Upper lobe of left lung (tissue), 4 donors: Measurements from ENCODE around the gene GCM1.

Experiments used
- EP300 ChIP-seq, 4 donors: sonication (generic); formaldehyde crosslinking; IDR thresholded peaks; one replicate each; pipeline ENCODE4 v1.5.1; 2017; ENCODE audit warnings: antibody characterized with exemption in 4 of 4, control low read depth in 2 of 4
- POLR2A ChIP-seq, 4 donors: fragments of 450-650 bp; IDR thresholded peaks; one replicate each; pipeline ENCODE4 v1.5.1; 2016 to 2017; ENCODE audit warnings: antibody characterized with exemption in 4 of 4, mild to moderate bottlenecking in 2 of 4
- TF ChIP-seq, protein P1 (sequence below), 6 experiments: fragments of 450-650 bp in 4 of 6; fragments of 200-600 bp in 2 of 6; sonication (generic) in 2 of 6; IDR thresholded peaks; one replicate each; pipeline ENCODE4 v1.5.1; 2016 to 2019; ENCODE audit warnings: antibody characterized with exemption in 6 of 6

- TF ChIP-seq, protein P1, sequence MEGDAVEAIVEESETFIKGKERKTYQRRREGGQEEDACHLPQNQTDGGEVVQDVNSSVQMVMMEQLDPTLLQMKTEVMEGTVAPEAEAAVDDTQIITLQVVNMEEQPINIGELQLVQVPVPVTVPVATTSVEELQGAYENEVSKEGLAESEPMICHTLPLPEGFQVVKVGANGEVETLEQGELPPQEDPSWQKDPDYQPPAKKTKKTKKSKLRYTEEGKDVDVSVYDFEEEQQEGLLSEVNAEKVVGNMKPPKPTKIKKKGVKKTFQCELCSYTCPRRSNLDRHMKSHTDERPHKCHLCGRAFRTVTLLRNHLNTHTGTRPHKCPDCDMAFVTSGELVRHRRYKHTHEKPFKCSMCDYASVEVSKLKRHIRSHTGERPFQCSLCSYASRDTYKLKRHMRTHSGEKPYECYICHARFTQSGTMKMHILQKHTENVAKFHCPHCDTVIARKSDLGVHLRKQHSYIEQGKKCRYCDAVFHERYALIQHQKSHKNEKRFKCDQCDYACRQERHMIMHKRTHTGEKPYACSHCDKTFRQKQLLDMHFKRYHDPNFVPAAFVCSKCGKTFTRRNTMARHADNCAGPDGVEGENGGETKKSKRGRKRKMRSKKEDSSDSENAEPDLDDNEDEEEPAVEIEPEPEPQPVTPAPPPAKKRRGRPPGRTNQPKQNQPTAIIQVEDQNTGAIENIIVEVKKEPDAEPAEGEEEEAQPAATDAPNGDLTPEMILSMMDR (IDR thresholded peaks at IDR 0.05), result no peak
- TF ChIP-seq POLR2A (IDR thresholded peaks at IDR 0.05), result no peak
- TF ChIP-seq EP300 (IDR thresholded peaks at IDR 0.05), result no peak
Measured at GRCh38 chr6:53115741-53116140, 32.9 kb downstream of the GCM1 start.
